Measurements from ENCODE around the gene LDLRAD3.

DNA sequence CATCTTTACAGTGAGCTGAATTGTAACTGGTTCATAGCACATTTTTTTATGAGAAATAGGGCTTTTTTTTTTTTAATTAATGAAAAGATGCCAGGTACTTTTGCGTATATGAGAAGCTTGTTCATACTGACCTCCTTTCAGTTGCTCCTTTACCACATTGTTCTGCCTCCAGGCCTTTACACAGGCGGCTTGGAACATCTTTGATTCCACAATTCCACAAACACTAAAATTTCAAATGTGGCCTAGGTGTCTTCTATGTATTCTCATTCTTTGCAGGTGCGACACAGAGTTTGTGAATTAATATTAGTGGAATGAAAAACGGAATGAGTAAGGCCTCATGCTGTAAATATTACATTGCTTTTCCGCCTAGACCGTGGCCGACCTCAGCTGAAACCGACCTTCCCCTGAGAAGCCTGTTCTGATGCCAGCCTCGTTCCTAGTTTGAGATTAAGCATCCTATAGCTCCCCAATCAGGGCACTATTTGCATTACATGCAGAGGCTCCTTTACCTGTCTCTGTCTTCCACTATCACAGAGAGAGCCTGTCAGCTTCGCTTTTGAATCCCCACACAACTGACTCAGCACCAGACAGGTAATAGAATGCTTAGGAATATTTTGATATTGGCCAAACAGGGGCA is 125.8 kb downstream of the LDLRAD3 start:
- TF ChIP-seq EP300 (IDR thresholded peaks at IDR 0.05; ENCODE audit: low read depth), result no peak
- TF ChIP-seq, protein P1, sequence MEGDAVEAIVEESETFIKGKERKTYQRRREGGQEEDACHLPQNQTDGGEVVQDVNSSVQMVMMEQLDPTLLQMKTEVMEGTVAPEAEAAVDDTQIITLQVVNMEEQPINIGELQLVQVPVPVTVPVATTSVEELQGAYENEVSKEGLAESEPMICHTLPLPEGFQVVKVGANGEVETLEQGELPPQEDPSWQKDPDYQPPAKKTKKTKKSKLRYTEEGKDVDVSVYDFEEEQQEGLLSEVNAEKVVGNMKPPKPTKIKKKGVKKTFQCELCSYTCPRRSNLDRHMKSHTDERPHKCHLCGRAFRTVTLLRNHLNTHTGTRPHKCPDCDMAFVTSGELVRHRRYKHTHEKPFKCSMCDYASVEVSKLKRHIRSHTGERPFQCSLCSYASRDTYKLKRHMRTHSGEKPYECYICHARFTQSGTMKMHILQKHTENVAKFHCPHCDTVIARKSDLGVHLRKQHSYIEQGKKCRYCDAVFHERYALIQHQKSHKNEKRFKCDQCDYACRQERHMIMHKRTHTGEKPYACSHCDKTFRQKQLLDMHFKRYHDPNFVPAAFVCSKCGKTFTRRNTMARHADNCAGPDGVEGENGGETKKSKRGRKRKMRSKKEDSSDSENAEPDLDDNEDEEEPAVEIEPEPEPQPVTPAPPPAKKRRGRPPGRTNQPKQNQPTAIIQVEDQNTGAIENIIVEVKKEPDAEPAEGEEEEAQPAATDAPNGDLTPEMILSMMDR (IDR thresholded peaks at IDR 0.05), result no peak
- TF ChIP-seq POLR2A (IDR thresholded peaks at IDR 0.05), result no peak
